HG02970 (cell line): Measurements from ENCODE around the gene SLC25A3.

ENCODE experiments used
- ATAC-seq: cut with Tn5 transposase; IDR thresholded peaks from one replicate; pipeline ENCODE4 v1.9.1; 2021; ENCODE audit warnings: mild to moderate bottlenecking, moderate library complexity, moderate number of reproducible peaks; ENCODE audit not compliant: unreplicated experiment, low FRiP score

SLC25A3 gene

DNA sequence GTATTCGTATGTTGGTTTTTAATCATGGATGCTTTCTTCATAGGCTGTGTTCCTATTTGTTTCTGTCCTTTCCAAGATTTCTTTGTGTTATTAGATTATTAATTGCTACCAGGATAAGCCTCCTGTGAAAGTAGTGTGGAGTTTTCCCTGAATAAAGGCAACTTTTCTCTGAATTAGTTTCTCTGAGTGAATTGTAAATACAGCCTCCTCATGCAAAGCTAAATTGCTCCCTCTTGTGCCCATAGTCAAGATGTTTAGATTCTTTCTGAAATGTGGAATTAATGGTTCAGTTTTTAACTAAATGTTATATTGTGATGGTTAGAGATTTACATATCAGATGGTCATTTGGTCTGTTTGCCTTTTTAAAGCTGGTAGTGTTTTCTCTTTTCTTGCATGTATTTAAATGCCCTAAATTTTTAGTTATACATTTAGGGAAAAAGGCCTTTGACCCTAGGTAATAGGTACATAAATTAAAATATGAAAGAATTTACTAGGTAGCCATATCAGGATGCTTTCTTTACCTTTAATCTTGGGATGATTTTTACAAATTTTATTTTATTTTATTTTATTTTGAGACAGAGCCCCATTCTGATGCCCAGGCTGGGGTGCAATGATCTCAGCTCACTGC is 60.5 kb downstream of the SLC25A3 start:
- no peak for ATAC-seq
